DMS53 treated with DMSO at 0.1 percent for 48 hours (cell line): Measurements from ENCODE around the gene ABLIM3.

ENCODE experiments used
- DNase-seq: peaks from one replicate; lab custom pipeline; 2025; ENCODE audit not compliant: unreplicated experiment; lab: John Stamatoyannopoulos, UW

ABLIM3 gene

DNA sequence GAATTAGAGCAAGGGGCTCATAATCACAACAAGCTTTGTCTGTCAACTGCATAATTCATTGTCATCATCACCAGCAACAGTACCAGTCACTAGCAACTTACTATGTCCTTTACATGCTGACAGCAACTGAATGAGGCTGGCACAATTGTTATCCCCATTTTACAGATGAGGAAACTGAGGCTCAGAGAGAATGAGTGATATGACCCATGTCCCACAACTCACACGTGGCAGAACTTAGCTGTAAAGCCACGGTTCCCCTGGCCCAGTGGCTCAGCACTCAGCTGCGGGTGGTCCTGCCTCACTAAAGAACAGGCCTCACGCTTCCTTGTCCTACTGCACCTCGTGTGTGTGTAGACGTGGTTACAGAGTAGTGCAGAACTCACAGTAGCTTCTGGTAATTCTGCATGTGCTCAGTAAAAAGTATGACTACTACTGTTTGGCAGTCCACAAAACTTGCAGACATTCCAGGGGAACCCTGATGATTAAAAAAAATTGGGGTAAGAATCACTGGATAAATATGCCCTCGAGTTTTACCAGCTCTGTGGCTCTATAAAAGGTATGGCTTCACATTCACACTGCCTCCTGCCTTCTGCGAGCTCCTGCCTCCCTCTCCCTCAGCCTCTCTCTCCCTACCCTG lies 160.6 kb downstream of the ABLIM3 start:
- DNase-seq = no peak

DNA sequence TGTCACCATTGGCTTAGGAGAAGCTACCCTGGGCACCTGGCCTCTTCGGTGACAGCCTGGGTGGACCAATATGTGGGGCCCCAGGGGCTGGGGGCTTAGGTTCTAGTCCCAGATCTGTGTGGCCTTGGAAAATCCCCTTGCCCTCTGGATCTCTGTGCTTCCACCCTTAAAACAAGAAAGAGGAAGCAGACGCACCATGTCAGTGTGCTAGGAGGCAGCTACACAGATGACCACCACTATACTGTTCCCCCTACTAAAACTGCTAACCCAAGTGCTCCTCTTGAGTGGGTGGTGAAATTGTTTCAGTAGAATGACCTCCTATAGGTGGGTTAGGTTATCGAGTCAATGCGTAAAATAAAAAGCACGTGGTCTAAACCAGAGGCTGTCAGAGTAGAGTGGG lies 161.3 kb downstream of the ABLIM3 start:
- DNase-seq = no peak

DNA sequence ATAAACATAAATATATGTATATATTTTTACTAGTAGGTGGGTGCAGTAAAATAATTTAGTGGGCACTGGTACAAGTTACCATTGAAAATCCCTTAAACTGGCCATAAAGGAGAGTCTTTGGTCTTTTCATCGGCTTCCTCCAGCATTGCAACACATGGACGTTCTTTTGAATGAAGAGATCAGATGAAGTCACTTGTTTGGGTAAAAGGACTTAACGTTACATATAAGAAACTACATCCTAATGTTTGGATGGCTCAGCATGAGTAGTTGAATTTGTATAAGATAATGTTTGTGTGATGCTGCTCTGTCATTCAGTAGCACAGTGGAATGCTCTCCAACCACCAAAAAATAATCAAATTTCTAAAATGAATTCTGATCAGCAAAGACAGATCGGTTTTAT lies 161.9 kb downstream of the ABLIM3 start:
- no peak for DNase-seq

DNA sequence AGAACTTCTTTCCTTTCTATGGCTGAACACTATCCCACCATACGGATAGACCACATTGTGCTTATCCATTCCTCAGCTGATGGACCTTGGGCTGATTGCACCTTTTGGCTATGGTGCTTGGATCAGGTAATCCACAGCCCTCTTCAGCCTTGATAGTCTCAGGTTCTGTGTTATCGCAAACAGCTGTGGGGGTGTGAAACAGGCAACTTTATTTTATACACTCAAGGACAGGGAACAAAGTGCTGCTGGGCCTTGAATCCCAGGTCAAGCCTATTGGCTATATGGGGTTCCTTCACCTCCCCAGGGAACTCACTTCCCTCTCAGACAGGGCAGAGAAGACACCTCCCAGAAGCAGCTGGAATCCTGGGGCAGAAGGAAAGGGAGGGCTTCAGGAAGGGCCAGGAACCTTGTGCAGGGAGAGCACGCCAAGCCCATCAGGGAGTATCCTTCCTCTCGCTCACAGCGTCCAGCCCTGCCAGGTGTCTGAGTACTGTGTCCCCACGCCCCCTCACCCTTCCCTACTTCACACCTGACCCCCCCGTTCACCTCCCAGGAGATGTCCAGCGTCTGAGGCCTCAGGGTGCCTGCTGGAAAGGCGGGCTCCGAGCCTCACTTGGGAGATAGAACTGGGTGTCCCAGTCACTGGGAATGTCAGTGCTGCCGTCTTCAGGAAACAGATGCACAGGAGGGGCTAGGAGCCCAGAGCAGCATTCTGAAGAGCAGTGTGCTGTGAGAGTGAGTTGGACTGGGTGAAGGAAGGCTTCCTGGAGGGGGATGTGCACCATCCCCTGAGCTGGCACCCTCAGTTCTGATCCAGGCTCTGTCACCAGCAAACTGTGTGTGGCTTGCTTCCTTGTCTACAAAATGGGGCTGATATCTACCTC lies 163.1 kb downstream of the ABLIM3 start:
- no peak for DNase-seq

DNA sequence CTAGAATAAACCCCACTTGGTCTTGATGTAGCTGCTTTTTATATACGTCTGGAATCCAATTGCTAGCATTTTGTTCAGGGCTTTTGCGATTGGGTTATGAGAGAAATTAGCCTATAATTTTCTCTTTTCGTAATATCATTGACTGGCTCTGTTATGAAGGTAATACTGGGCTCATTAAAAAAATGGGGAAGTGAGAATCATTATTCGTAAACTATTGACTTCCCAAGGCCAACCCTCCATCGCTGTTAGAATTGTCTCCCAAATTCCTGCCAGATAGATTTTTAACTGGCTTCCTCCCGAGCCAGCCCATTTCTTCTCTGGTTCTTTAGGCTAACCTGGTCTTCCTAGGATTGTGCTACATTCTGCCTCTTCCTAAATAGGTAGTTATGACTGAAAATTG lies 168.1 kb downstream of the ABLIM3 start:
- no peak for DNase-seq
